MCF 10A (cell line): ENCODE measurements around the gene EDC3. TPM values are rescaled to one million over a fixed set of nuclear protein-coding genes. Genes with fewer than 3 reads are reported as not detected.

ENCODE experiments used
- BruUV-seq: library from RNA; stranded (reverse); fragments of 400-500 nt; replicated peaks from 2 replicates; lab custom pipeline; 2021; lab: Mats Ljungman, UMichigan
- CTCF ChIA-PET: fragments of 300-600 bp; sonication (Branson Sonifier 250); formaldehyde crosslinking; extraction: SDS; loops from one replicate; lab custom pipeline; 2021; ENCODE audit warnings: antibody characterized with exemption, inconsistent platforms; lab: Yijun Ruan, JAX
- POLR2A ChIA-PET: fragments of 300-600, 350-650 bp; sonication (Branson Sonifier 250); formaldehyde crosslinking; extraction: SDS; loops from one replicate; lab custom pipeline; 2020; ENCODE audit warnings: antibody characterized with exemption, inconsistent platforms; lab: Yijun Ruan, JAX
- DNase-seq: peaks from one replicate; pipeline ENCODE4 v3.0.0-alpha.2; 2018; ENCODE audit not compliant: unreplicated experiment
- H3K27ac Mint-ChIP-seq: one replicate; pipeline ENCODE4 v1.8.0; 2022; ENCODE audit warnings: mild to moderate bottlenecking, low read depth, mixed read lengths; ENCODE audit not compliant: unreplicated experiment
- H3K27me3 Mint-ChIP-seq: one replicate; pipeline ENCODE4 v1.8.0; 2022; ENCODE audit warnings: mixed read lengths; ENCODE audit not compliant: insufficient read depth, unreplicated experiment
- H3K36me3 Mint-ChIP-seq: one replicate; pipeline ENCODE4 v1.8.0; 2022; ENCODE audit warnings: mild to moderate bottlenecking, moderate library complexity, mixed read lengths; ENCODE audit not compliant: insufficient read depth, unreplicated experiment
- H3K4me1 Mint-ChIP-seq: one replicate; pipeline ENCODE4 v1.8.0; 2022; ENCODE audit warnings: mixed read lengths; ENCODE audit not compliant: insufficient read depth, unreplicated experiment
- H3K4me3 Mint-ChIP-seq: one replicate; pipeline ENCODE4 v1.8.0; 2022; ENCODE audit warnings: mild to moderate bottlenecking, moderate library complexity, mixed read lengths; ENCODE audit not compliant: unreplicated experiment
- H3K9me3 Mint-ChIP-seq: one replicate; pipeline ENCODE4 v1.8.0; 2022; ENCODE audit warnings: mixed read lengths; ENCODE audit not compliant: unreplicated experiment
- CTCF ChIP-seq: fragments of 200-600 bp; IDR thresholded peaks from one replicate; pipeline ENCODE4 v1.8.0; 2022; ENCODE audit warnings: antibody characterized with exemption, mild to moderate bottlenecking; ENCODE audit not compliant: unreplicated experiment
- intact Hi-C: fragments of 100-400 bp; cut with micrococcal nuclease; formaldehyde crosslinking; loops from 2 replicates; pipeline ENCODE4 v1.14.1; 2022
- total RNA-seq: library from RNA; stranded (reverse); gene quantifications from 2 replicates; pipeline ENCODE4 v1.2.3, GENCODE V29; 2022

EDC3 gene
- total RNA-seq, 1 experiment from 2014 or later: 42.8 TPM

DNA sequence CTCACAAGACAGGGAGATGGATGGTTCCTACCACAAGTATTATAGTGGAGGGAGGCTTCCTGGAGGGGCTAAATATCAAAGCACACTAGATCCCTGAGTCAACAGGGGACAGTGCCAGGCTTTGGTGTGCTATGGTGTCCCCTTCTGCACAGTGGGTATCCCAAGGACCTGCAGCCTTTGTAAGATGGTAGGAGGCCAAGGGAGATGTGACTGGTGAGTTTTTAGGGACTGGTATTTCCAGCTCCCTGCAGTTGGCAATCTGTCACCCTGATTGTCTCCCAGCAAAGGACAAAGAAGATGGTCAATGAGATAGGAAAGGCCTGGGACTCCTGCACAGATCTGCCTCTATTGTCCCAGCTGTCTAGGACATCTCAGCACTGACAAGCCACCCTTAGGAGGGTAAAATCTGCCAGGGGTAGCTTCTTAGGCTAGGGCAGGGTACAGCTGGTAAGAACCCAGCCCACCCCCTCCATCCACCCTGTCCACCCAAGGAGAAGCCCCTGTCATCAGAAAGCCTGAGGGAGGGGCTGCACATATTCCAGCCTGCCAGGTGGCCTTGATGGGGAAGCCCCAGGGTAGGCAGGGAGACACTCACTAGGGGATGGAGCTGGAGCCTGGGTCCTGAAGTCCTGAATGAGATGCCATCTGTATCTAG, 28.9 kb upstream of the EDC3 start:
- intact Hi-C loops: no loop called here
- Mint-ChIP-seq H3K4me3 (peak overlapping the region; percentile 69), H3K4me1 (no peaks in the 10 kb centered on the region), H3K9me3 (no peaks in the 10 kb centered on the region), H3K36me3 (no peaks in the 10 kb centered on the region), H3K27ac (no peak overlapping the region), H3K27me3 (no peaks in the 10 kb centered on the region)
- no peak for DNase-seq
- TF ChIP-seq CTCF: no peak
- BruUV-seq: no TSS peak
- ChIA-PET CTCF (interaction anchor here (0.7 to 2.0 kb wide), 4 partner anchors 21 to 113 kb away, joined by 3 to 6 read pairs (median 4); no protein-coding TSS in a partner anchor), POLR2A (interaction anchor here (0.6 to 1.5 kb wide), 4 partner anchors 9 to 299 kb away, joined by 3 to 5 read pairs (median 4); no protein-coding TSS in a partner anchor)

DNA sequence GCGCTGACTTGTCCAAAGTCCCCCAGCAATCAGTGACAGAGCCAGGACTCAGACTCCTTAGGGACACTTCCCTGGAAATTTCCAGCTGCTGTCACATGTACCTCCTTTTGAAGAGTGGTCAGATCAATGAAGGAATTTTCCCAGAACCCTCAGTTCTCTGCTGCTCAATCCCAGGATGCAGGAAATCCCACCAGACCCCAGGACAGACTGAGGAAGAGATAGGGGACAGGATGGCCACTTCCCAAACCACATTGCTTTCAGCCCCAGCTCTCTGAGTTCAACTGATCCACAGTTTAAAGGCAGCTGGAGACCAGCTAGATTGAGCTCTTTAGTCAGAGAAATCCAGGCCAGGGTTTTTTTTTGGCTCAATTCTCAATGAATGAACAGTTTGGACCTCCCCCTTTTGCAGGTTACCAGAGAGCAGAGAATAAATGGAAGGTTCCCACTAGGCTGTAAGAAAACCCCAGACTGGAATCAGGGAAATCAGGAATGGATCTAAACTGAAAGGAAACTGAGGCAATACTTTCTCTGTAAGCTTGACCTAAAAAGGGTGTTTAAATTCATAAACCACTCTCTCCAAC, 28.0 kb upstream of the EDC3 start:
- Mint-ChIP-seq H3K27me3 (no peaks in the 10 kb centered on the region), H3K36me3 (no peaks in the 10 kb centered on the region), H3K4me3 (no peak overlapping the region), H3K9me3 (no peaks in the 10 kb centered on the region), H3K4me1 (no peaks in the 10 kb centered on the region), H3K27ac (no peak overlapping the region)
- CTCF ChIA-PET: interaction anchor here (0.7 to 2.0 kb wide), 3 partner anchors 21 to 113 kb away, joined by 3 to 6 read pairs (median 5); no protein-coding TSS in a partner anchor
- DNase-seq: peak; percentile 74
- no peak for TF ChIP-seq CTCF
- BruUV-seq: no TSS peak
- POLR2A ChIA-PET: interaction anchor here (0.6 to 1.5 kb wide), 7 partner anchors 10 to 815 kb away, joined by 3 to 6 read pairs (median 3); partner anchors contain the start of gene CLK3
- intact Hi-C loops: no loop called here

DNA sequence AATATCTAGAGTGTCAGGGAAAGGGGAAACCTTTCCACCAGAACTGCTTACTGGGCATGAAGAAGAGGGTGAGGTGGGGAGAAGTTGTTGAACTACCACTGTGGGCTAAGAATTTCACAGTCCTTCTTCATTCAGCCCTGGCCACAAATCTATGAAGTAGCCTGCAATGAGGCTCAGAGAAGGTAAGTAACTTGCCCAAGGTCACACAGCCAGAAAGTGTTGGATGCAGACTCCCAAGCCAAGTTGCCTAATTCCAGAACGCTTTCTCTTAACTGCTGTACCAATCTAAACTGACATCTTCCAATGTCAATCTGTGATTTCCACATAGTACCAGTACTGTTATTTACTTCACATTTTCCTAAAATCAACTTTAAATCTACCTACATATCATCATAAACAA, 27.4 kb upstream of the EDC3 start:
- no peaks in the 10 kb centered on the region for H3K27me3 Mint-ChIP-seq
- TF ChIP-seq CTCF: no peak
- H3K9me3 Mint-ChIP-seq: no peaks in the 10 kb centered on the region
- no peak for DNase-seq
- H3K4me1 Mint-ChIP-seq: no peaks in the 10 kb centered on the region
- ChIA-PET POLR2A (interaction anchor here (0.6 to 1.5 kb wide), 4 partner anchors 10 to 814 kb away, joined by 3 to 6 read pairs (median 3); no protein-coding TSS in a partner anchor), CTCF (no interaction called here)
- intact Hi-C loops: no loop called here
- no peaks in the 10 kb centered on the region for H3K36me3 Mint-ChIP-seq
- H3K27ac Mint-ChIP-seq: no peak overlapping the region
- no peak overlapping the region for H3K4me3 Mint-ChIP-seq
- no TSS peak for BruUV-seq

DNA sequence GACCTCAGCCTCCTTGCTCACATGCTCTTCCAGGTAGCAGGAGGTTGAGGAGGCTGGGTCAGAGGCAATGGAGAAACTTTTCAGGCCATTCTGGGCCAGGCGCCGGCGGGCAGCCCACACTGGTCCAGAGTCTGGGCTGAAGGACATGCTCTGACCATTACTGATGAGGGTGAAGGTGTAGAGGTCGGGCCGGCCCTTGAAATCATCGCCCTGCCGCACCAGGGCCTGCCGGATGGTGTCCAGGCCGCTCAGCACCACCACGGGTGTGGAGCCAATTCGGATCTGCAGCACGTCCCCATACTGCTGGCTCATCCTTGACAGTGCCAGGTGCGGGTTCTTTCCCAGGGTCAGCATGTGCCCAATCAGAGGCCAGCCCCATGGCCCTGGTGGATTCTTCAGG, 26.8 kb upstream of the EDC3 start:
- no peaks in the 10 kb centered on the region for H3K36me3 Mint-ChIP-seq
- TF ChIP-seq CTCF: no peak
- intact Hi-C loops: no loop called here
- no peaks in the 10 kb centered on the region for H3K27me3 Mint-ChIP-seq
- no peaks in the 10 kb centered on the region for H3K9me3 Mint-ChIP-seq
- no peak for DNase-seq
- CTCF ChIA-PET: no interaction called here
- no peak overlapping the region for H3K27ac Mint-ChIP-seq
- no TSS peak for BruUV-seq
- no peaks in the 10 kb centered on the region for H3K4me1 Mint-ChIP-seq
- H3K4me3 Mint-ChIP-seq: no peak overlapping the region
- POLR2A ChIA-PET: no interaction called here
